HepG2 (cell line): ENCODE data around the gene OBP2B. TPM values are rescaled to one million over a fixed set of nuclear protein-coding genes. Genes with fewer than 3 reads are reported as not detected.

Experiments used
- ATAC-seq: fragments of 200-7000 bp; cut with Tn5 transposase; 3 replicates; pipeline ENCODE4 v1.9.1; 2020; ENCODE audit warnings: mild to moderate bottlenecking, moderate library complexity
- BruUV-seq: library from RNA; stranded (reverse); fragments of 400-500 nt; replicated peaks from 2 replicates; lab custom pipeline; 2021; lab: Mats Ljungman, UMichigan
- CTCF ChIA-PET: fragments of 300-600 bp; formaldehyde crosslinking; extraction: SDS; loops from one replicate; lab custom pipeline; 2021; ENCODE audit warnings: low total read pairs, inconsistent platforms, low intra/inter-chr PET ratio; lab: Yijun Ruan, JAX
- POLR2A ChIA-PET: fragments of 350-600 bp; sonication (Branson Sonifier 250); formaldehyde crosslinking; loops from one replicate; lab custom pipeline; 2020; ENCODE audit warnings: antibody characterized with exemption, inconsistent platforms; lab: Yijun Ruan, JAX
- DNase-seq: peaks from one replicate; pipeline ENCODE4 v3.0.0-alpha.2; 2015; ENCODE audit warnings: low spot score
- FAIRE-seq: peaks from 3 replicates; lab custom pipeline; 2011; peaks lifted over from hg19 to GRCh38; lab: Jason Lieb, UNC
- H2AFZ ChIP-seq: one replicate; pipeline ENCODE4 v1.6.1; 2011; ENCODE audit warnings: low read length, inconsistent platforms
- H3K27ac ChIP-seq: fragments of 300-600 bp; 3 replicates; pipeline ENCODE4 v1.8.0; 2011; ENCODE audit warnings: mixed run types, mild to moderate bottlenecking, mixed read lengths, low read length, inconsistent platforms; ENCODE audit not compliant: insufficient read depth; ENCODE audit errors: extremely low read length
- H3K27me3 ChIP-seq, 2 experiments: fragments of 200-600 bp in 1 of 2; 2 replicates in 1 of 2; 3 replicates in 1 of 2; pipeline versions ENCODE4 v1.6.0 to v1.8.0; 2011; ENCODE audit warnings: low read length in 2 of 2, mild to moderate bottlenecking in 2 of 2, moderate library complexity in 2 of 2, inconsistent platforms in 1 of 2; ENCODE audit not compliant: insufficient read depth in 2 of 2, control insufficient read depth in 1 of 2
- H3K36me3 ChIP-seq, 2 experiments: fragments of 200-600 bp in 1 of 2; replicated peaks in 1 of 2; 2 replicates in 1 of 2; 3 replicates in 1 of 2; pipeline versions ENCODE4 v1.5.1 to v1.8.0; 2011; ENCODE audit warnings: low read length in 2 of 2, inconsistent platforms in 1 of 2; ENCODE audit not compliant: insufficient read depth in 2 of 2, control insufficient read depth in 1 of 2
- H3K4me1 ChIP-seq: 2 replicates; pipeline ENCODE4 v1.5.1; 2012; ENCODE audit warnings: low read length, inconsistent platforms; ENCODE audit not compliant: insufficient read depth
- H3K4me2 ChIP-seq: 2 replicates; pipeline ENCODE4 v1.6.0; 2011; ENCODE audit warnings: low read depth, low read length, inconsistent platforms
- H3K4me3 ChIP-seq, 3 experiments: fragments of 200-600 bp in 1 of 3; sonication (generic), shearing (Covaris generic) in 1 of 3; replicated peaks in 1 of 3; 2 replicates each; pipeline ENCODE4 v1.5.1; 2011 to 2016; ENCODE audit warnings: low read length in 3 of 3, inconsistent platforms in 2 of 3, low read depth in 2 of 3, mild to moderate bottlenecking in 2 of 3, control low read depth in 1 of 3, mixed read lengths in 1 of 3; ENCODE audit not compliant: insufficient read depth in 1 of 3
- H3K79me2 ChIP-seq: one replicate; pipeline ENCODE4 v1.6.1; 2011; ENCODE audit warnings: low read length, inconsistent platforms; ENCODE audit not compliant: insufficient read depth
- H3K9ac ChIP-seq: 2 replicates; pipeline ENCODE4 v1.6.0; 2011; ENCODE audit warnings: mild to moderate bottlenecking, low read depth, low read length, inconsistent platforms; ENCODE audit not compliant: insufficient read depth
- H3K9me3 ChIP-seq: 2 replicates; pipeline ENCODE4 v1.5.1; 2012; ENCODE audit warnings: mild to moderate bottlenecking, low read length
- H4K20me1 ChIP-seq: 2 replicates; pipeline ENCODE4 v1.6.0; 2011; ENCODE audit warnings: inconsistent platforms, mild to moderate bottlenecking, low read length, moderate library complexity; ENCODE audit not compliant: insufficient read depth
- KLF6 ChIP-seq: IDR thresholded peaks from 2 replicates; pipeline ENCODE4 v1.8.0; 2016; ENCODE audit warnings: missing biosample characterization, missing genetic modification reagents
- PAX8 ChIP-seq: sonication (generic); formaldehyde crosslinking; IDR thresholded peaks from 2 replicates; pipeline ENCODE4 v1.8.0; 2022; ENCODE audit warnings: mild to moderate bottlenecking, missing genetic modification reagents, borderline replicate concordance
- SMAD3 ChIP-seq: sonication (generic); formaldehyde crosslinking; IDR thresholded peaks from 2 replicates; pipeline ENCODE4 v1.4.0; 2020; ENCODE audit warnings: missing genetic modification reagents
- SMARCE1 ChIP-seq: fragments of 450-650 bp; IDR thresholded peaks from 2 replicates; pipeline ENCODE4 v1.6.1; 2017; ENCODE audit warnings: borderline replicate concordance
- UBTF ChIP-seq: sonication (generic); formaldehyde crosslinking; IDR thresholded peaks from 2 replicates; pipeline ENCODE4 v1.4.0; 2020; ENCODE audit warnings: mild to moderate bottlenecking, missing genetic modification reagents
- ZNF136 ChIP-seq: sonication (generic); formaldehyde crosslinking; IDR thresholded peaks from 2 replicates; pipeline ENCODE4 v1.8.1; 2022; ENCODE audit warnings: low read depth, mild to moderate bottlenecking, moderate library complexity, missing genetic modification reagents
- ZNF441 ChIP-seq: sonication (generic); formaldehyde crosslinking; IDR thresholded peaks from 2 replicates; pipeline ENCODE4 v1.7.0; 2021; ENCODE audit warnings: missing genetic modification reagents, borderline replicate concordance
- ZNF510 ChIP-seq: sonication (generic); formaldehyde crosslinking; IDR thresholded peaks from 2 replicates; pipeline ENCODE4 v1.4.0; 2020; ENCODE audit warnings: low read depth, mild to moderate bottlenecking, missing genetic modification reagents
- ZNF691 ChIP-seq: sonication (generic); formaldehyde crosslinking; IDR thresholded peaks from 2 replicates; pipeline ENCODE4 v1.4.0; 2020; ENCODE audit warnings: missing genetic modification reagents, low read depth, mild to moderate bottlenecking, borderline replicate concordance
- ZNF782 ChIP-seq: sonication (generic); formaldehyde crosslinking; IDR thresholded peaks from 2 replicates; pipeline ENCODE4 v1.4.0; 2020; ENCODE audit warnings: missing genetic modification reagents, mild to moderate bottlenecking, borderline replicate concordance
- WGBS: methylation state at CpG from one replicate; pipeline ENCODE4 v1.1.6; 2017; ENCODE audit warnings: low lambda C conversion rate; 5-methylcytosine and 5-hydroxymethylcytosine counted together
- in situ Hi-C: cut with HindIII; loops from 2 replicates; pipeline ENCODE4 v1.10.0; 2017; ENCODE audit warnings: low pct_unique_long_range_greater_than_20kb; ENCODE audit not compliant: extremely low pct_ligation_motif_present
- intact Hi-C: fragments of 100-400 bp; cut with micrococcal nuclease; formaldehyde crosslinking; loops from one replicate; pipeline ENCODE4 v1.10.0; 2022; ENCODE audit not compliant: unreplicated experiment
- polyA plus RNA-seq, 8 experiments: library from polyadenylated mRNA; depleted of rRNA in 3 of 8; stranded (reverse) in 7 of 8; unstranded in 1 of 8; fragments of >200 nt; fragmentation: Illumina TruSeq in 4 of 8; extraction: Trizol in 4 of 8; gene quantifications; 2 replicates each; pipeline versions ENCODE4 v1.2.1 to v1.2.3, GENCODE V29; 2011 to 2016; ENCODE audit warnings: low read depth in 4 of 8, missing spikeins in 1 of 8, mixed read lengths in 1 of 8; ENCODE audit not compliant: insufficient read depth in 1 of 8
- total RNA-seq, 5 experiments: library from RNA; depleted of rRNA; stranded (reverse); fragments of >200 nt; fragmentation: Illumina TruSeq; extraction: Trizol; gene quantifications; 2 replicates each; pipeline ENCODE4 v1.2.3, GENCODE V29; 2016; ENCODE audit warnings: low read depth in 1 of 5

OBP2B gene
- total and polyA plus RNA-seq, 2 of the 13 experiments (the other 11 are each of a cell fraction or from before 2014, with no cell fraction given), result not detected

DNA sequence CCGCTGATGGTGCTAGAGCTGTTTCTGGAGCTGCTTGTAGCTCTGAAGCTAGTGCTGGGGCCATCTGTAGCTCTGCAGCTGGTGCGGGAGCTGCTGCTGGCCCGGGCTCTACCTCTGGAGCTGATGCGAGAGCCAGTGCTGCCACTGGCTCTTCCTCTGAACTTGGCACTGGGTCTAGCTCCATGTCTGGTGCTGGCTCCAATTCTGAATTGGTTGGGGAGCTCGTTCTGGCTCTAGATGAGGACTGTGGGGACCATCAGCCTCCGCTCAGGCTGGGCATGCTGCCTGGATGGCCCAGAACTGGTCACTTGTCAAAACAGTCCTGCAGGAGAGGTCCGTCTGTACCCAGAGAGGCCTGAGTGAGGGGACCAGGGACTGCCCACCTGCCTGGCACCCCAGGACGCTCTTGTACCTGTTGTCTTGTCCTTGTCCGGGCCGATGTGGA lies 21.5 kb downstream of the OBP2B start (continued):
- TF ChIP-seq PAX8 (CRISPR knock-in tag), result no peak
- no peak for TF ChIP-seq ZNF782 (CRISPR knock-in tag)
- no peak for TF ChIP-seq SMAD3 (CRISPR knock-in tag)
- no peak for TF ChIP-seq KLF6 (CRISPR knock-in tag)
- TF ChIP-seq ZNF136, result no peak
- no peak for TF ChIP-seq SMARCE1
- TF ChIP-seq ZNF691 (CRISPR knock-in tag), result no peak

DNA sequence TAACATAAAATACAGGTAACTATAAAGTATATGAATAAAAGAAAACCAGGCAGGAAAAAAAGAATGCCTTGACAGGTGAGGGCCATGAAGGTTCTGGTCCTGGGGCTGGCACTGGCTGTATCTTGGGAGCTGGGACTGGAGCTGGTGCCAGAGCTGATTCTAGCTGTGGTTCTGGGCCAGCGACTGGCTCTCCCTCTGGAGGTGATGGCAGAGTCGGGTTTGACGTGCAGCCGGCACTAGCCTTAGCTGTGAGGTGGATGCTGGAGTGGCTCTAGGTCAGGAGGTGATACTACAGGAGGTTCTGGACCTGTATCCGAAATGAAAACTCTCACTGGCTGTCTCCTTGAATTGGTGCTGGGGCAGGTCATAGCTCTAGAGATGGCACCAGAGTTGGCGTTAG lies 22.3 kb downstream of the OBP2B start:
- ChIA-PET CTCF (interaction anchor here (1.1 to 3.0 kb wide), 4 partner anchors 142 to 299 kb away, joined by 3 to 13 read pairs (median 6); no protein-coding TSS in a partner anchor), POLR2A (interaction anchor here (1.6 kb wide), 1 partner anchor 161 kb away, joined by 6 read pairs; the partner anchor contains the start of genes MED22 and RPL7A)
- WGBS, result 30% methylated on average over 2 of the region's 6 CpGs
- Histone ChIP-seq H3K9ac (no peak overlapping the region), H3K4me2 (no peak overlapping the region), H3K36me3 (no peaks in the 10 kb centered on the region), H2AFZ (no peak overlapping the region), H3K9me3 (no peaks in the 10 kb centered on the region), H3K79me2 (no peaks in the 10 kb centered on the region), H4K20me1 (no peaks in the 10 kb centered on the region), H3K27ac (no peak overlapping the region), H3K4me3 (no peak overlapping the region), H3K4me1 (no peaks in the 10 kb centered on the region), H3K27me3 (peaks cover 6 to 26% of the 10 kb centered on the region in 2 experiments; a peak in 3 of 5 replicates)
- DNase-seq, result no peak
- TF ChIP-seq ZNF510, result no peak
- TF ChIP-seq UBTF, result no peak
- no peak for TF ChIP-seq ZNF441 (CRISPR knock-in tag)
- BruUV-seq, result no TSS peak
- intact Hi-C loops (loop anchor here (2.0 kb wide), 1 partner anchor 300 kb away; no protein-coding TSS in a partner anchor), in situ Hi-C loops (loop anchor here (5.0 kb wide), 2 partner anchors 146 to 301 kb away; no protein-coding TSS in a partner anchor)
- ATAC-seq, result no peak
- no peak for FAIRE-seq
